T1000 (cell line): ENCODE measurements around the gene NDUFB8.
"Not testable (repeated sequence)": the region's sequence is repeated elsewhere in the genome, so short reads cannot be mapped to it uniquely, and the experiment has no call there.

ENCODE experiments used
- DNase-seq: peaks from one replicate; lab custom pipeline; 2025; ENCODE audit warnings: mixed read lengths; lab: John Stamatoyannopoulos, UW

Gene NDUFB8

GRCh38 chr10:100529475-100530298, at the start of gene NDUFB8:
Gene NDUFB8 (minus strand): TSS chr10:100529871. CDS start chr10:100529851, 20 bp downstream.
- DNase-seq = peak; percentile 77

GRCh38 chr10:100576282-100576635, 46.6 kb upstream of the NDUFB8 start:
- DNase-seq = no peak

GRCh38 chr10:100575585-100576281, 46.1 kb upstream of the NDUFB8 start:
- no peak for DNase-seq

GRCh38 chr10:100575146-100575545, 45.5 kb upstream of the NDUFB8 start:
- DNase-seq = not testable (repeated sequence)

- DNase-seq = no peak
Measured at GRCh38 chr10:100571084-100571856, 41.6 kb upstream of the NDUFB8 start.

- no peak for DNase-seq
Measured at GRCh38 chr10:100570506-100570905, 40.8 kb upstream of the NDUFB8 start.

- no peak for DNase-seq
Measured at GRCh38 chr10:100569687-100570481, 40.2 kb upstream of the NDUFB8 start.

- no peak for DNase-seq
Measured at GRCh38 chr10:100568912-100569311, 39.2 kb upstream of the NDUFB8 start.

- no peak for DNase-seq
Measured at GRCh38 chr10:100567826-100568225, 38.2 kb upstream of the NDUFB8 start.

- DNase-seq = no peak
Measured at GRCh38 chr10:100567249-100567648, 37.6 kb upstream of the NDUFB8 start.

- DNase-seq = no peak
Measured at GRCh38 chr10:100566561-100566960, 36.9 kb upstream of the NDUFB8 start.

- no peak for DNase-seq
Measured at GRCh38 chr10:100565206-100565985, 35.7 kb upstream of the NDUFB8 start.

GRCh38 chr10:100562008-100562672, 32.5 kb upstream of the NDUFB8 start:
- no peak for DNase-seq

- no peak for DNase-seq
Measured at GRCh38 chr10:100561005-100561404, 31.3 kb upstream of the NDUFB8 start.

GRCh38 chr10:100560248-100560647, 30.6 kb upstream of the NDUFB8 start:
- DNase-seq = no peak

- no peak for DNase-seq
Measured at GRCh38 chr10:100554902-100555301, 25.2 kb upstream of the NDUFB8 start.

- DNase-seq = no peak
Measured at GRCh38 chr10:100553929-100554328, 24.3 kb upstream of the NDUFB8 start.

GRCh38 chr10:100551738-100552137, 22.1 kb upstream of the NDUFB8 start:
- no peak for DNase-seq

GRCh38 chr10:100551196-100551595, 21.5 kb upstream of the NDUFB8 start:
- no peak for DNase-seq

GRCh38 chr10:100544950-100545349, 15.3 kb upstream of the NDUFB8 start:
- DNase-seq = no peak
